NCI-H82 treated with DMSO at 0.1 percent for 48 hours (cell line): ENCODE data around the gene PPP1R2B.
"Not testable (repeated sequence)": the region's sequence is repeated elsewhere in the genome, so short reads cannot be mapped to it uniquely, and the experiment has no call there.

Experiments used
- DNase-seq: peaks from one replicate; lab custom pipeline; 2025; ENCODE audit not compliant: unreplicated experiment; lab: John Stamatoyannopoulos, UW

The PPP1R2B gene

DNA sequence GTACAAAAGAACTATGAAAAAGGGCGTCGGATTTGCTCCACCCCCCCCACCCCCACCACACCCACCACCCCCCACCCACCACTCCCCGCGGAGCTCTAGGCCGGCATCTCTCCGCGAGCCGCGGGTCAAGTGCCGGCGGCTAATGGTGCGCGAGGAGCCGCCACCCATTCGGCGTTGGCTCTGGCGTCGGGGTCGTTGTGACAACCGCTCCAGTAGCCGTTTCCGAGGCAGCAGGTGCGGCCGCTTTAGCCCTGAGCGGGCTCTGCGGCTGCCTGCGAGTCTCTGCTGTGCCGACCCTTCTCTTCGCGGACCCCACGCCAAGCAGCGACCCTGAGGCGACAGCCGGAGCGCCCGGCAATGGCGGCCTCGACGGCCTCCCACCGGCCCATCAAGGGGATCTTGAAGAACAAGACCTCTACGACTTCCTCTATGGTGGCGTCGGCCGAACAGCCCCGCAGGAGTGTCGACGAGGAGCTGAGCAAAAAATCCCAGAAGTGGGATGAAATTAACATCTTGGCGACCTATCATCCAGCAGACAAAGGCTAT is at the start of gene PPP1R2B:
Gene PPP1R2B (plus strand): TSS at position 90 of the 546 bp plus-strand sequence. CDS start 268 bp downstream, at position 358.
- DNase-seq, result no peak

DNA sequence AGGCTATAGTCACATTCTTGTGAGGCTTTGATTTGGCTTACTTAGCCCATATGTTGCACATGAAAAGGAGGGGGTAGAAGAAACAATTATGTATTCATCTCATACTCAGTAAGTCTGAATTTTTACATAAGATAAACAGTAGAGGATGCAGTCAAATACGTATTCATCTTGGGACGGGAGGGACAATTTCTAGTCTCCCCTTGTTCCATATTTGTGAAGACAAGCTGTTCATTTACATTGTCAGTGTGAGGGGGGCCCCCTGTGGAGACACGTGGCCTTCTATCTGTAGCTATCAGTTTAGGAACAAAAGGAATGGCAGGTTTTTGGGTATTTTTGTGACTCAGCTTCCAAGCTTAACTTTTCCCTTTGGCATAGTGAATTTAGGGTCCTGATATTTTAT is 49.2 kb upstream of the PPP1R2B start:
- DNase-seq, result no peak

DNA sequence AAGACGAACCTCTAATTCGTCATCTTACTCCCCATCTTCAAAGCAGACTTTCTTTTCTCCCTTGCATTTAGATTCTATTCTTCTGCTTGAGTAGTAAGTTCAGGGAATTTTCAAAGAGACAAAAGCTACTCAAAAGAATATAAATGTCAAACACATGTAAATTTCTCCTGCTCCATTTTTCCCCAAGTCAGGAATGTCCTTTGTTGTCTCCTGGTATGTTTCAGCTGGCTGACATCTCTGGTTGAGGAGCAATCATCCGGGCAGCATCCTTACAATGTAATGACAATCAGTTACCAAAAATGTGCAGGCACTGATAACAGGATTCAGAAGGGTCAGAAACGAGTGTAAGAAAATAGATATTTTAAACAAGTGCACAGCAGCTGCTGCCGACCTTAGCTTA is 47.6 kb upstream of the PPP1R2B start:
- no peak for DNase-seq

DNA sequence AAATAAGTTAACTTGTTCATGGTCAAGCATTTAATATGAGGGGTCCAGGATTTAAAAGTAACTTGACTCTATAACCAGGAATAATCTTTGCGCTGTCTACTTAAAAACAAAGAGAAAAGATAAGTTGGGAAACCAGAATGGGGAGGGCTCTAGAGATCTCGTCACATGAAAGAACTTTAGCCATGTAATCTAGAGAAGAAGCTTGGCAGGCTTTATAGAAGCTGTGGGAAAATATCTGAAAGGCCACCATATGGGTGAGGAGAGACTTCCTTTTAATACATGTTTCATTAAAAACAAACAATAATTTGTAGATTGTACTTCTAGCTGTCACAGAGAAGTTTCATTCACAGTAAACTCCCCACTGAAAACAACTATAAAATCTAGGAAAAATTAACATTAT is 46.7 kb upstream of the PPP1R2B start:
- no peak for DNase-seq

DNA sequence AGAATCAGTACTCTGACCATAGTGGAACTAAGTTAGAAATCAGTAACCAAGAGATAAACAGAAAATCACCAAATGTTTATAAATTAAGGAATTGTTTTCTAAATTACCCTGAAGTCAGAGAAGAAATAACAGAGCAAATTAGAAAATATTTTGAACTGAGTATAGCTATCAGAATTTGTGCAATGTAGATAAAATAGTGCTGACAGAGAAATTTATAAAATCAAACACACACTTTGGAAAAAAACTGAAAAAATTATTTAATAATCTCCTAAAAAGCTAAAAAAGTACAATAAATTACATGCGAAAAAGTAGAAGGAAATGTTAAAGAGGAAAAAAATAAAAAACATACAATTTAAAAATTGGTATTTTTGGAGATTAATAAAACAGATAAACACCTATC is 37.1 kb upstream of the PPP1R2B start:
- DNase-seq, result no peak

DNA sequence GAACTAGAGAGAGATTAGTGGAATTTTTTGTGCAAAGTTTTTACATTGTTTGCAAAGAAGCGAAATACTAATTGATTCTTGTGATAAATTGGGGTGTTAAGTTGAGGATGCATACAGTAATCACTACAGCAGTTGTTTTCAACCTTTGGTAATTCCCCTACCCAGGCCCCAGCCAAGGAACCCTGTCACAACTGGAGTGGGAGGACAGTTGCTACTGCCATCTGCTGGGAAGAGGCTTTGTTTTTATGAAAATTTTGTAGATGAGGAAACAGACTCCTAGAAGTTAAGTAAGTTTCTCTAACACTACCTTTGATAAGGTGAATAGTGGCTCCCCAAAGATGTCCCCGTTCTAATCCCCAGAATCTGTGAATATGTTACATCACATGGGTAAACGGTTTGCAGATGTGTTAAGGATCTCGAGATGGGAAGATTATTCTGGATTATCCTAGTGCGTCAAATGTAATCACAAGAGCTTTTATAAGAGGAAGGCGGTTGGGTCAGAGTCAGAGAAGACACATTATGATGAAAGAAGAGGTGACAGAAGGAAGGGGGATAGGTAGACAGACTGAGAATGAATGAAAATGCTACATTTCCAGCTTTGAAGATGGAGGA is 34.0 kb upstream of the PPP1R2B start:
- peak; percentile 51 for DNase-seq

DNA sequence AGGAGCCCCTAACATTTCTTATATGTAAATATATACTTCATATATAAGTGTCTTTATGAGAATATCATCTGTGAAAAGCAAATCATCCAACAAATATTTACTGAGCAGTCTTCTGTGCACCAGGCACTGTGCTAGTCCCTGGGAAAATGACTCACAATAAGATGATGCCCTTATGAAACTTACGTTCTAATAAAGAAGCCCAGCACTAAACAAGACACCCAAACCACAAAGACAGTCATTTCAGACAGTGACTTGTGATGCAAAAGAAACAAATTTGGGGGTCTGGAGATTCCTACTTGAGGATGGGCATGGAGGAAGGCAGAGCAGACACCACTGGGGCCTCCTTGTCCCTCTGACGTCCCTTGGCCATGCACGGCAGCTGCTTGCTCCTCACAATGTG is 30.6 kb upstream of the PPP1R2B start:
- DNase-seq, result no peak

DNA sequence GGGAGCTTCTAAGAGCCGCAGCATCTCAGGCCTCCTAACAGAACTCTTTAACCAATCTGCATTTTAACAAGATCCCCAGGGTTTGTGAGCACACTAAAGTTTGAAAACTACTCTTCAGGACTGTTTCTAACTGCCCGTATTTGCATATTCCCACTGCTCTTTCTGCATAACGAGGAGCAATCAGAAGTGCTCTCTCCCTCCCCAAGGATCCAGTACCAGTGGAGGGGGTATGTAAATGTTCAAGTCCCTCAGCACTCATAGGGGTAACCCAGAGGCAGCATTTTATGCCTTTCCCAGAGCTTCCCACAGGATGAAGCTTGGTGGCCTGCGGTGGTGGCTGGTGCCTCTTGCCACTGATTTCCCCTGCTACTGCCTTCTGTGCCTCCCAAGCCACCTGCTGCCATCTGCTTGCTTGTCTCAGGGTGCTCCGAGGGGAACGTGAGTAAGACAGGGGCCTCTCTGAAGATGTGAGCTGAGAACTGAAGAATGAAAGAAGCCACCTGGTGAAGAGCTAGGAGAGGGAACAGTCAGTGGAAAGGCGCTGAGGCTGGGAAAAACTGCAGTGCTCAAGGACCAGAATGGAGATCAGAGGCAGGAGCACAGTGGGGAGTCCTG is 30.0 kb upstream of the PPP1R2B start:
- DNase-seq, result no peak

DNA sequence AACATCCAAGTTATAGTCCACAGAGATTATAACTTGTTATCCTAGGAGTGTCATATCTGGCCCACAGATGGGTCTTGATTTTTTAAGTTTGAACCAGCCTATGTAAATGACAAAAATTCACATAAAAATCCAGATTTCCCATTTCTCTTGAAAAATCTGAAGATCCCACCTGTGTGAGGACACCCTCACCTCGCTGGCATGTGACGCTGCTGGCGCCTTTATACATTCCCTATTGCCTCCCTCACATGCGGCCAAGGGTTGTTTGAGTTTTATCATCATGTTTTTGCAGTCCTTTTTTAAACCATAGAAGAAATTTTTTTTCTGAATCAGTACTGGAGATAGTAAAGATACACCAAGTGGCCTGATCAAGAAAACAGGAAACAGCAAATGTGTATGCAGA is 25.9 kb upstream of the PPP1R2B start:
- no peak for DNase-seq

DNA sequence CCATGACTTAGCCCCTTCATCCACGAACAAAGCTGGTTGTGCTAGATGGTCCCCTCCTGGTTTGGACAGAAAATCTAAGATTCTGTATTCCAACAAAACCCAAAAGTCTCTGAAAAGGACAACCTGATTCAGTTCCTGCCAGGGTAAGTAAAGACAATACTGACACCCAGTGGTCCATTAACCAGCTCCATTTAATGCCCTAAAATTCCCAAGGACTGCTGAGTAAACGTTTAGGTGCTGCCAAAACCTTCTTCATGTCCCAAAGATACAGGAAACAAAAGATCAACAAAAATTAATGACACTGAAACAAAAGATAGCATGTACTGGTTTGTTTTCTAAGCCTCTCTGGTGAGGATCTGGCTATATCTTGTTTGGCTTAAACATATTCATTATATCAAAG is 25.3 kb upstream of the PPP1R2B start:
- peak; percentile 15 for DNase-seq

DNA sequence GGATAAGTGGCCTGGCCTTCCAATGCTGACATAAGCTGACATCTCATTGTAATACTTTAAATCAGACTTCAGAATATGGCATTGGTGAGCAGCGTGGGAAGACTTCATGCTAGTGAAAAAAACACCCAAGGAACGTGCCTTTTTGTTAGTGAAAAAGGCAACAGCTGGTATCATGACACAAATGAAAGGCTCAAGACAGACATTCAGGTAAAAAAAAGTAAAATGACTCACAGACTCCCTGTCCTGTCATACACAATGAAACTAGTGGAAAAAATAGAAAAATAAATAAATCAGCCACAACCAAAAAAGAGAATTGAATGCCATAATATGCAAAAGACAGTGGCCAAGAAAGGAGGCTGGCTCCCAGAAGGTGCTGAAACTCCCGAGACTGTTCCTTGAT is 24.4 kb upstream of the PPP1R2B start:
- DNase-seq, result no peak

DNA sequence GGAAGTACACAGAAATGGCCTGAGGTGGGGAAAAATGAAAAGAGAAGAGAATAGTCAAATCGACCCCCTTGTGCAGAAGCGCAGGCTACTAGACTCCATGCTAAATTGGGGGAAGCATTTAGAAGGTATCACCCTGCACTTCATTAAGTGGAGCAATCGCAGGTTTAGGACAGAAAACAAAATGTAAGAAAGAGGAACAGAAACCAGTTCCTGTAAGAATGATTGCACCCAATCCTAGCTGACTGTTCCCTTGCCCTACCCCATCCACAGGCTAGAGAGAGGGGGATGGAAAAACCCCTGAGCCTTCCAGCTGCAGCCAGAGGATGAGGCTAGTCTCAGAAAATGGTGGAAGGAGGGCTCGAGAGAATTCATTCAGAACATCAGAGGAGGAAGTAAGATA is 23.9 kb upstream of the PPP1R2B start:
- DNase-seq, result no peak

DNA sequence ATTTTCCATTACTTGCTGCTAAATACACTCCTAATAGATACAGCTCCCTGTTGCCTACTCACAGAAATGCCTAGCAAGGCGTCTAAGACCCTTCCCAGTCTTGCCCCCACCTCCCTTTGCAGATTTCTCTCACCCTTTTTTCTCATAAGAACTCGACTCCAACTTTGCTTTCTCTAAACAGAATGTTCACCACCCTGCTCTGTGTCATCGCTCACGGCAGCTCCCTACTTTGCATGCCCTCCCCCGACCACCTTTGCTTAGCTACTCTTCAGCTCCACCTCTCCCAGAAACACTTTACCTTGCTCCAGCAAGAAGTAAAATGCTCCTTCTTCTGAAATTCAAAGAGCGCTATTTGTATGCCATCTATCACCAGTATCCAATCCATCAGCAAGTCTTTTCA is 15.2 kb upstream of the PPP1R2B start:
- DNase-seq, result no peak

DNA sequence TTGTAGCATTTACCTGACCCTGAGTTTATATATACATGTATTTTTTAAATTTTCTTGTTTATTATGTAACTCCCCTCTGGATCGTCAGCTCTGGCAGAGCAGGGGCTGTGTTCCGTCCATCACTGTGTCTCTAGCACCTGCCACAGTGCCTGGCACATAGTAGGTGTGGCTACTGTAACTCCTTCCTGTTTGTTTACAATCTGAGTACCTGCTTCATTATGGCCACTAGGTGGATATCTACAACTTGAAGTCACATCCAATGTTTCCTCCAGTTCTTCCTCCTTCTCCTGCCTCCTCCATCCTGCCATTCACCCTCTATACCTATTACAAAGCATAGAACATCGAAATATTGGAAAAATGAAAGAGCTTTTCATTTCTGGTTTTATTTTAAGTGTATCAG is 14.2 kb upstream of the PPP1R2B start:
- no peak for DNase-seq

DNA sequence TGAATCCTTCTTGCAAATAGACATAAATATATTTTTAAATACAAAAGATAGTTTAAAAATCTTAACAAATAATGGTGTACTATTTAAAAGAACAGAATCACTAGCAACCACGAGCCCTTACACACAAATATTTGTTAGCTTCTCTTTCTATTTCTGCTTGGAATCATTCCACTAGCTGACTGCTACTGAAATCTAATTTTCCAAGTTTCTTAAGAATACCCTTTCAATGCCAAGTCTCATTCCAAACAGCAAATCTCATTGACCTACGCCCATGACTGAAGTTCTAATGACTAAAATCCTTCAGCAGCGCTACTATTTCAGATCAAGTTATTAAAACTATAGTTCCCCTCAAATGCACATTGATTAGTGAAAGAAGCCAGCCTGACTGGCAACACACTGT is 13.2 kb upstream of the PPP1R2B start:
- no peak for DNase-seq

DNA sequence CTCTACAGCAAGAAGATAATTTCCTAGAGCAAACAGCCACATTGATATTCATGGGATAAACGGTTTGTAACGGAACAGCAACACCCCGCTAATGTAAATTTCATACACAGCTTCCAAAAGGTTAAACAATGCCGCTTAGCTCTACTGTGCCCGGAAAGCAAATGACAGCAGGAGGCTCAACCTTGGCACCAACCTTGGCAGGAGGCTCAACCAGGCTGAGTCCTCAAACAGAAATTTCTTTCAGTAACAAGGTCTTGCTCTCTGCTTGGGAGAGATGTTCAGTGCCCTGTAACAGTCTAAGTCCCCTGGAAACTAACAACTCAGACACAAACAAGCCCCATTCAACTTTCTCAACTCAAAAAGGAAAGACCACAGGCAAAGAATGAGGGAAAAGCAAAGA is 11.1 kb upstream of the PPP1R2B start:
- DNase-seq, result no peak

DNA sequence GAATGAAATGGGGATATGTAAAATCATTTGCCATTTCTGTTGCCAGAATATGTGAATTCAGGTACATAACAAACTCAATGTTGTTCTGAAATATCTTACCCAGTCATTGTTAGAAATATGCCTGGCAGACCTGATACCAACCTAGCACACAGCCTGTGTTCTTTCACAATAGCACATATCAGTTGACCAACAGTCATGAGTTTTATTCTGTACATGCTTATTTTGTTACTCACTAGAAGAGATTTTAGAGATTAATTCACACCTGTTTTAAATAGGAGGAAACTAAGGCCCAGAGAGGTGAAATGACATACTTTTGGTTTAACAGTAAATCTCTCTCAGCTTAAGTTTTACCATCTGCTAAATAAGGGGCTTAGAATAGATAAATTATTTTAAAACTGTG is 8.4 kb upstream of the PPP1R2B start:
- DNase-seq, result no peak

DNA sequence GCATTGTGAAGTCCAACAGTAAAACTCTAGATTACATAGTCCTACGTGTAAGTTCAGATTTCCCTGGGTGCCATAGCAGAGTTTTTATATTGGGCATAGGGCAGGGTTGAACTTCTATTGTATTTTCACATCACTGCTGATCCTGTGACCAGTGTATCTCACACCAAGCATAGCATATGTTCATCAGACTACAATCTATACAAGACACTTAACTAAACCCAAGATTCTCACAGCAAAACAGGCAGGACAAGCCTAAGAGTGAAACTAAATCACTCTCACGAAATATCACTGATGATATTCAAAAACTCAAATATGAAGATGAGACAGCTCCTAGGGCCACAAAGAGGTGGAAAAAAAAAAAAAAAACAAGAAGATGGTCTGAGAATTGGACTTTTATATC is 3.2 kb upstream of the PPP1R2B start:
- DNase-seq, result no peak

DNA sequence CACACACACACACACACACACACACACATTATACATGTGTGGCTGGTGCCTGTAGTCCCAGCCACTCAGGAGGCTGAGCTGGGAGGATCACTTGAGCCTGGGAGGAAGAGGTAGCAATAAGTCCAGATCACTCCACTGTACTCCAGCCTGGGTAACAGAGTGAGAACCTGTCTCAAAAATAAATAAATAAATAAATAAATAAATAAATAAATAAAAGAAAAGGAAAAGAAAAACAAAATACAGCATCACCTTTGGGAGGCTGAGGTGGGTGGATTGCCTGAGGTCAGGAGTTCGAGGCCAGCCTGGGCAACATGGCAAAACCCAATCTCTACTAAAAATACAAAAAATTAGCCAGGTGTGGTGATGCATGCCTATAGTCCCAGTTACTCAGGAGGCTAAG is 1.6 kb upstream of the PPP1R2B start:
- DNase-seq, result not testable (repeated sequence)

DNA sequence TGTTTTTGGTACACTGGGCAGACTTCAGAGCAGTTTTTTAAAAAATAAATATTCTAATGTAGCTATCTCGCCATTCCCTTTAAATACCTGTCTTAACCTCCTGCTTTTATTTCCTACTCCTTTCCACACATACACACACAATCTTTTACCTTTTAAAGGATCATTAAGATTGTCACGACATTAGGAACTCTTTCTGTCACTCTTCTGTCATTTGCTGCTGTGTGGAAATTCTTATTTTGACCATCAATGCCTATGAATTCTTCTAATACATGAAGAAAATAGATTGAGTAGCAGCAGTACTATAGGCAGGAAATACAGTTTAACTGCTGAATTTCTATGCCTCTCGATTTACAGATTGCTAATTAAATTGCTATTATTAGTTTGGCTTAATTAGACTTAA is 1.8 kb downstream of the PPP1R2B start:
- DNase-seq, result no peak

DNA sequence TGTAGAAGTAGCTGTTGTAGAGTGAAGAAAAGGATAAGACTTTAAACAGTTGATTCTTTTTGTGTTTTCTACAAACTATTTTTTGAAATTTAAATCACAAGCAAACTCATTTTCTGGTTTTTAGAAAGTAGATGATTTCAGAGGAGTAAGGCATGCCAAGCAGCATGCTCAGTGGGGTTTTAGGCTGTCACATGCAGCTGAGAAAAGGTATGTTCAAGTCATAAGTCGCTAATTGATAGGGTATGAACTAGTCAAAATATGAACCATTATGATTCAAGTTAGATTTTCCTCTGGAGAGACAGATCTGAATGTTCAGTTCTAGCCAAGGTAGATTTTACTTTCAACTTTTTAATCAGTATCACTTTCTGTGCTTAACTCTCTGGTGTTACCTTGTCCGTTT is 3.0 kb downstream of the PPP1R2B start:
- DNase-seq, result not testable (repeated sequence)

DNA sequence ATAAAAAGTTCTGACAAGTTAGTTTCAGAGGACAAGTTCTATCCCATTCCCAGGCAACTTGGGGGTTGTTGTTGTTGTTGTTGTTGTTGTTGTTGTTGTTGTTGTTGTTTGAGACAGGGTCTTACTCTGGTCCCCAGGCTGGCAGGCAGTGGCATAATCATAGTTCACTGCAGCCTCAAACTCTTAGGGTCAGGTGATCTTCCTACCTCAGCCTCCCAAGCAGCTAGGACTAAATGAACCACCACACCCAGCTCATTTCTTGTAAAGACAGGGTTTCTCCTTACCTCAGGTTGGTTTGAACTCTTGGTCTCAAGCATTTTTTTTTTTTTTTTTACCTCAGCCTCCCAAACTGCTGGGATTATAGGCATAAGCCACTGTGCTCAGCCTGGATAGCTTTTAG is 15.3 kb downstream of the PPP1R2B start:
- no peak for DNase-seq

DNA sequence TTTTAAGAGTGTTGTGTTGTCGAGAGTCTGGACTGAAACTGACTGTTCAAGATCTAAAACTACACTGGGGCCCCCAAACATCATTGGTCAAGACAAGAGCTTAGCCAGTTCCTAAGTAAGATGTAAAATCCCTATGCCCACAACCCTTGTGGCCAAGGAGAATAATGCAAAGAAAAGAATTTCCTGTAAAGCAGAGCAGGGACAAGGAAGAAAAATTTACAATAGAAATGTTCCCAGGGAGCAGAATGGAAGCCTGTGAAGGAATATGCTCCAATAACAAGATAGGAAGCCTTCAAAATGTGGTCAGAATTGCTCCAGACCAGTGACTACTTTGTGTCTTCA is 20.4 kb downstream of the PPP1R2B start:
- no peak for DNase-seq
